AG20443 (cell line): ENCODE results near the gene B4GALT5.

Experiments used
- DNase-seq: peaks from one replicate; pipeline ENCODE4 v3.0.0; 2012; ENCODE audit warnings: low spot score, mixed read lengths

B4GALT5 gene

GRCh38 chr20:49657118-49657901, 56.4 kb downstream of the B4GALT5 start:
- peak; percentile 75 for DNase-seq

- no peak for DNase-seq
Measured at GRCh38 chr20:49656304-49656703, 57.4 kb downstream of the B4GALT5 start.

DNA sequence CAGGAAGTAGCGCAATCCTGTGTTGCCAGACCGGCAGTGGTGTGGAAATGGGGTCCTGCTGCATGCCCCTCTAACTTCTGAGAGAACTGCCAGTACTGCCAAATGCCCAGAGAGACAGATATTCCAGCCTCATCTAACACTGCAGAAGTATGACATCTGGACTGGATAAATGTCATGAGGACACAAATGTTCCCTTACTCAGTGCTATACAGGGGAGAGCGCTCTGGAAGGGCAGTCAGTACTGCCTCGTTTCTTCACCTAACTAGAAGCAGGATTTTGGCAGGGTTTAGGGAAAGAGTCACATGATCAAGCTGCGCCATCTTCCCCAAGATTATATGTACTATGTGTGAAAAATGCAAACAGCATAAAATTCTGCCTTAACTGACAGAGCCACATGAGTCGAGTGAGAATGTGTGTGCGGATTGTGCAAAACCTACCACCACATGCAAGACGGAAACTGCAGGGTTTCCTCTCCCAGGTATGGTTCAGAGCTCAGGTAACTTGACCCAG, 59.7 kb downstream of the B4GALT5 start:
- no peak for DNase-seq

DNA sequence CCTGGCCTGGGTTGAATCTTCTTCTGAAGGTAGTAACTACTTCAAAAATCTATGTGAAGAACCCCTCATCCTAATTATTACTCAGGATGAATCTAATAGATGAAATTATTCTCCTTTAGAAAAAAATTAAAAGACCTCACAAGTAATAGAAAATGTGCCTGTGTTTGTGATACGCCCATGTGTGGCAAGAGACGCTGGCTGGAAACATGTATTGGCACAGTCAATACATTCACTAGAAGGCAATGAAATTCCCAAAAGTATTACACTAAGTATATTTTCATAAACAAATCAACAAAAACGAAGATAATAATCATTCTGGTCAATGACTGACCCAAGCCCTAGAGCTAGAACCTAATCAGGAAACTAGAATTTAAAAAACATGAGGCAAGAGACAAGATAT, 64.0 kb downstream of the B4GALT5 start:
- no peak for DNase-seq

- DNase-seq, result no peak
Measured at GRCh38 chr20:49647550-49647949, 66.1 kb downstream of the B4GALT5 start.

- no peak for DNase-seq
Measured at GRCh38 chr20:49646528-49646927, 67.2 kb downstream of the B4GALT5 start.

DNA sequence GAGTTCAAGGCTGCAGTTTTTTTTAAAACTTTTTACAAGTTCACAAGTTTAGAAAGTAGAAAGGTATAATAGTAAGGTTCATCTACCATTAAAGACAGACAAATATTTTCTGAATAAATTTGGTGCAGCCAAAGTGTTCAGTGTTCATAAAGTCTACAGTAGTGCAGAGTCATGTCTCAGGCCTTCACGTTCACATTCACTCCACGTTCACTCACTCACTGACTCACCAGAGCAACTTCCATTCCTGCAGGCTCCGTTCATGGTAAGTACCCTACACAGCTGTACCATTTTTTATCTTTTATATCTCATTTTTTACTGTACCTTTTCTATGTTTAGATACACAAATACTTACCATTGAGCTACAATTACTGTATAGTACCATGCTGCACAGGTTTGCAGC, 67.6 kb downstream of the B4GALT5 start:
- DNase-seq, result peak; percentile 53

GRCh38 chr20:49644980-49645565, 68.6 kb downstream of the B4GALT5 start:
- no peak for DNase-seq

DNA sequence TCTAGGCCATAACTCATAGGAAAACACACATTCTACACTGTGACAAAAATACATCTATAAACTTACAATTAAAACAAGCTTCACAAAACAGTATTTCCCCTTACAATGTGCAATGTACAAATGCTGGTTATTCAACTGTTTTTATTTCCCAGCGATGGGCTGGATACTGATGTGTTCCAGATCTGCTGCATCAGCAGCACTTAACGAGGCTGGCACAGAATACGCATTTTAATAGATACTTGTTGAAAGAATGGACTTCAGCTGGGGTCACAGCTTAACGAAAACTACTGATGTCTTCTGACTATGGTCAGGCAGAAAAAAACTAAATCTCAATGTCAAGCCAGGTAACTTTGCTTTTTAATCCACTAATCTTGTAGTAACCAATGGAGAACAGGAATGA, 70.9 kb downstream of the B4GALT5 start:
- DNase-seq, result no peak

GRCh38 chr20:49641683-49642656, 71.7 kb downstream of the B4GALT5 start:
- DNase-seq, result no peak

DNA sequence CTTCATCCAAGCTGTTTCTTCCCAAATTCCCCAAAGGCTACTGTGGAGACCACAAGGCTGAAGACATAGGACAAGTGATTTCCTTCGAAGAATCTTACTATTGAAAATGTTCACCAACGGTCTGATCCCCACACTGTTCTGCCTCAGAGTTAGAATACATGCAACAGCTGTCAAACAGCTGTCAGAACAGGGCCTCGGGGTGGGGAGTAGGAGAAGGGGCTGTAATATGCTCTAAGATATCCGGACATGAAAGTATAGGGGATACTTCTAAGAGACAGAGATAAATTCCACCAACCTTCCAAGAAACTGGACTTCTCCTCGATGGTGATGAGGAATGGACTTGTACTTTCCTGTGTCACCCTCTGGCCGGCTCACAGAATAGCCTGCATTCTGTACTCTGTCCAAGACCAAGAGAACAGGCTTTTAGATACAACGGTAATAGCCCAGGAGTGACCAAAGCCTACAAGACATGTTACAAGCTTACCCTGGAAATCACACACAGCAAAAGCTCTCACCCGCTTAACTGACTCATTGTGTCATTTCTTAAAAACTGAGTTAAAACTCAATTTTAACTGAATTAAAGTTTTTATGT, 76.5 kb downstream of the B4GALT5 start:
- DNase-seq, result no peak

DNA sequence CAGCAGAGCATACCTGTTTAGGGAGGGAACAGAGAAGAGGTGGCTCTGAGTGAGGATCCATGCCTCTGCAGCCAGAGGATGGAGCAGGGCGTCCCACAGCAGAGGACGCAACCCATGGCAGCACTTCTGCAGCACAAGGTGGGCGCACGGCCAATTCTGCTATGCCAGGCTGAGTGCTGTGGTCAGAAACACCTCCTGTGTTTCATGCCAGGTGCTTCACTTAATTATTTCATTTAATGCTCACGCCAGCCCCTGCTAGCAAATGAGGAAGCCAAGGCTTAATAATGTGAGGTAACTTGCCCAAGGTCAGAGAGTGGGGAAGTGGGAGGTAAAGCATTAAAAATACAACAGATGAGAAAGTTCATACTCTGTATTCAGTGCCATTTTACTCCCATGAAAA, 77.2 kb downstream of the B4GALT5 start:
- no peak for DNase-seq

DNA sequence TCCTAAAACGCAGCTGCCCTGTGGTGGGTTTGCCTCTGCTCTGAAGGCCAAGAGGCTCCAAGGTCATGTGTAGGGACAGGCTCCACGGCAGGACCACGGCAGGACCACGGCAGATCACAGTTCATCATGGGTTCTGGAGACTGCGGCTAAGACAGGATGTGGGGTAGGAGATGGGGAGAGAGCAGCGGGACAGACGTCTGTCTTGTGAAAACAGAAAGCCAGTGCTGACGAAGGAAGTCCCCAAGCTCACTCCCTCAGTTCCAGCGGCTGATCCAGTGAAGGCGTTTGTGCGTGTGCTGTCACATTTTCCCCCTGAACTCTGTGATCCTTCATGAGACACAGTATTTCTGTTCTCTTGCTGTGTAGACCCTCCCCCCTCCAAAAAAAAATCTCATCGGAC, 77.8 kb downstream of the B4GALT5 start:
- no peak for DNase-seq

GRCh38 chr20:49635166-49635565, 78.5 kb downstream of the B4GALT5 start:
- no peak for DNase-seq

DNA sequence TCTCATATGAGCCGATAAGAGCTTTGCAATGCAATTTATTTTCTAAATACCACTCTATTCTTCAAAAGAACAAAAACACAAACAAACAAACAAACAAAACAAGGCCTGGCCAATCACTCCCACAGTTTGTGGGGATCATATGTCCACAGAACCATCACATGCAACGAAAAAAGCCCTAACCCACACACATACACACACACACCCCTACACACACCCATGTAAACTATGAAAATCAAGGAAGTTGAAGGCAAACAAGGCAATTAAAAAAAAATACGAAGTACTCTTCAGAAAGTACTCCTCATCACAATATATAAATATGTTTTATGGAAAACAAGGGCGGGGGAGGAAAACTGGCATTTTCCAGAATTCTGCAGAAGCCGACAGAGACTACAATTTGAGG, 79.6 kb downstream of the B4GALT5 start:
- DNase-seq, result no peak

DNA sequence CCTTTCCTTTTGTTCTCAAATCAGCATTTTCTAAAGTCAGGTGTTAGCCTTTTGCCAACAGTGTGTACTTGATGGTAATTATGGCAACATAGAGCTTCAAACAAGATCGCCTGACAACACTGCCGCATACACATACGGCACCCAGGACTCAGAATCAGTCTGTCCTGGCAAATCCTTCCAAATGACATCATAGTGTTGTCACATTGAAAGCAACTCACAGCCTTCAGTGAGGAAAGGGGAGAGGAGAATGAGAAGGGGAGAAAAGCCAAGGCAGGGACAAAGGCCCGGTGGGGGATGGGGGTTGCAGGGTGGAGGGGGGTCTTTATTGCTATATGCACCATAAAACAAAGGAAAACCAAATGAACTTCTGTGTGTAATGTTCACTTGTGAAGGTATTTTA, 80.0 kb downstream of the B4GALT5 start:
- DNase-seq, result no peak

GRCh38 chr20:49633023-49633422, 80.7 kb downstream of the B4GALT5 start:
- DNase-seq, result no peak

GRCh38 chr20:49631856-49632418, 81.7 kb downstream of the B4GALT5 start:
- no peak for DNase-seq

DNA sequence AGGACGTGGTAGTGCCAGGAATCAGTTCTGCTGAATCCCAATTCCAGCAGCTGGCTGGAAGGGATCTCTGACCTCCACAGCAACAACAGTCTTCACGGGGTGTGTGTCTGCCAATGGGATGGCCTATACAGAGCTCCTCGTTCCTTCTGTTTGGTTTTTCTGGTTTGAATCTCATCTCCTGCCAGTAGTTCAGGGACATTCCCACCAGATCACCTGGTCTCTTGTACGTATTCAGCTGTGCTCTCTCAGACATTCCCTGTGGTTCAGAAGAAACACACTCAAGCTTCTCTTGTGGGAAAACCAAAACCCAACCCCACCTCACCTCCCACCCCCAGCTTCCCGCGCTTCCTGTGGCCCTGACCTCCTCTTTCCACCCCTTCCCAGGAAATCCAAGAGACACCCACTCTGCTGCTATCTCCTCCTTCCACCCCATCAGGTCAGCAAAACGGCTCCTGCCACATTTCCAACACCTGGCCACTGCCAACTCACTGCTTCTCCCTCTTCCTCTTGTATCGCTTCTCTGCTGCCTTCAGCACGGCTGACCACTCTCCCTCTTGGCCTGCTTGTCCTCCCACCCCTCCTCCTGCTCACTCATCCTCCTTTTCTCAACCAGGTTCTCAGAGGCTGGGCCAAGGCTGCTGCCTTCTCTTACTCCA, 82.5 kb downstream of the B4GALT5 start:
- DNase-seq, result no peak

DNA sequence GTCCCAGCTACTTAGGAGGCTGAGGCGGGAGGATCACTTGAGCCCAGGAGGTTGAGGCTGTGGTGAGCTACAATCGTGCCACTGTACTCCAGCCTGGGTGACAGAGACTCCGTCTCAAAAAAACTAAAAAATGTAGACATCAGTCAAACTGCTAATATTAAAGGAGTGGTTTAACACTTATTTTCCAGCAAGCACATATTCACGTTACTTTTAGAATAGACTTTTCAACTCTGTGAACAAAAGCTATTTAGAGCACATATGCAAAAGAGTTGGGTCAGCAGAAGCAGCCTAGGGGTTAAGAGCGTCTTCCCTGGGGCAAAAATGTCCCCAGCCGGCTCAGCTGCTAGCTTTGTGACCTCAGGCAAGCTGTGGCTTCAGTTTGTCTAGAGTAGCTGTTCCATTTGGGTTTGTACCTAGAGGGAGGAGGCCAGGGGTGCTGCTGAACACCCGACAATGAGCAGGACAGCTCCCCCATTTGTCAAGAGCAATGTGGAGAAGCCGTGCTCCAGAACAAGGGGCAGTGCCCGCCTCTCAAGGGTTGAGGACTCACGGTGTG, 83.2 kb downstream of the B4GALT5 start:
- no peak for DNase-seq

- no peak for DNase-seq
Measured at GRCh38 chr20:49629606-49630005, 84.1 kb downstream of the B4GALT5 start.
